Sciatic nerve (tissue), 2 donors: ENCODE data around the gene EFCAB3. TPM values are rescaled to one million over a fixed set of nuclear protein-coding genes. Genes with fewer than 3 reads are reported as not detected.
"Not testable (repeated sequence)": the region's sequence is repeated elsewhere in the genome, so short reads cannot be mapped to it uniquely, and the experiment has no call there.

Experiments
- ATAC-seq: fragments of 200-7000 bp; cut with Tn5 transposase; one replicate; pipeline ENCODE4 v1.9.1; 2020; ENCODE audit warnings: mild to moderate bottlenecking, moderate library complexity
- DNase-seq: peaks from one replicate; pipeline ENCODE4 v3.0.0-alpha.2; 2020; ENCODE audit warnings: low spot score
- intact Hi-C: fragments of 100-400 bp; cut with DNase I; formaldehyde crosslinking; loops from one replicate; pipeline ENCODE4 v1.14.2; 2022
- total RNA-seq: library from RNA; stranded (reverse); fragmentation: NEBNext Ultra II Directional; extraction: Animal tissue kit (Norgen Biotek cat#: 25700); gene quantifications from one replicate; pipeline ENCODE4 v1.2.1, GENCODE V29; 2021
- donor health status: DM: no; HTN: no; CAD: no.
- donor health status: DM: no; HTN: no; CAD: no.

Gene EFCAB3
- not detected for total RNA-seq

DNA sequence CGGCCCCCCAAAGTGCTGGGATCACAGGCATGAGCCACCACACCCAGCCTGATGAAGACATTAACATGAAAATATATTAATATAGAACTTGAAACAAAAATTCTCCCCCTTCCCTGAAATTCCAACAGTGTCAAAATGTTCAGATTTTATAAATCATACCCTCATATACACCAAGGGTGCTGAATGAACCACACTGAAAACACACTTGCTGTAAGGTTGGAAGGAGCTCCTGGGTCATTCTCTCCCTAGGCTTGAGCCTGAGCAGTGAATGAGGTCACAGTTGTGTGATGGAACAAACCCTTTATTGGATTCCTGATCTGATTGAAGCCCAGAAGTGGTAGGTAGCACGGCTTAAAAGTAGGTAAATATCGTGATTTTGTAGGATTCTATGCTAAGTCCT is at the start of gene EFCAB3:
Gene EFCAB3 (plus strand): TSS at position 301 of the 400 bp plus-strand sequence. CDS start 2,427 bp downstream, outside the sequence.
- intact Hi-C loops: no loop called here
- no peak for ATAC-seq
- DNase-seq: no peak

- intact Hi-C loops: no loop called here
- no peak for DNase-seq
- ATAC-seq: no peak
Observed at GRCh38 chr17:62336527-62336926, 43.8 kb upstream of the EFCAB3 start.

- DNase-seq: no peak
- ATAC-seq: no peak
- intact Hi-C loops: no loop called here
Observed at GRCh38 chr17:62343764-62344270, 36.5 kb upstream of the EFCAB3 start.

DNA sequence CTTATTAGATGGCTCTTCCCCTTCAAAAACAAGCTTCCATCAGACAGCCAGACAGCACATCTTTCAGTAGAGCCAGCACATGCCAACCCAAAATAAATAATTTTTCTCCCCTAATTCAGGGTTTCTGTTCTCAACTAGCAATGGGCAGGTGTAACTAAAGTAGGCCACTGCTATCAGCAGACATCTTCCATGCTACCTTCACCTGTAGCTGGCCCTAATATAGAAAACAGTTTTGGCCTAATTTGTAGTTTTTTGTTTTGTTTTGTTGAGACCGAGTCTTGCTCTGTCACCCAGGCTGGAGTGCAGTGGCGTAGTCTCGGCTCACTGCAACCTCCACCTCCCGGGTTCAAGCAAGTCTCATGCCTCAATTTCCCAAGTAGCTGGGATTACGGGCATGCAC is 29.2 kb upstream of the EFCAB3 start:
- no peak for DNase-seq
- no peak for ATAC-seq
- intact Hi-C loops: no loop called here

DNA sequence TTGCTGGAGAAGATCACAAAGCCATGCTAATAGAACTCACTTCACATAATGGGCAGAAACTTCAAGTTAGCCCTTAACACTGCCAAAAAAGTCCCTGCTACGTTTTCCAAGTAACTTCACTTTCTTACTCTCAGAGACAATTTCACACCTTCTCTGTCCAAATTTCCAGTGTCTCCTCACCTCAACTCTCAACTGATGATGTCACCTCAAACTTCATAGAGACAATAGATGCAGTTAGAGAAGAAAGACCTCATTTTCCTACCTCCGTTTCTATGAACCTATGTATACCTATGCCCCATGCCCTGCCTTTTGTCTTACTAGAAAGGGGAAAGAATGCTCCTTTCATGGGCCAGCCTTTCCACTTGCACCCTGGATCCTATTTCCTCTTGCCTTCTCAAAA is 14.2 kb upstream of the EFCAB3 start:
- intact Hi-C loops: no loop called here
- no peak for ATAC-seq

GRCh38 chr17:62381561-62381960 is 1.2 kb downstream of the EFCAB3 start:
- DNase-seq (no peak), ATAC-seq (no peak)
- intact Hi-C loops: no loop called here

More for the DNA sequence above, 14.2 kb upstream of the EFCAB3 start:
- DNase-seq: no peak

- DNase-seq (no peak), ATAC-seq (no peak)
- intact Hi-C loops: no loop called here
Observed at GRCh38 chr17:62388856-62389255, 8.5 kb downstream of the EFCAB3 start.

DNA sequence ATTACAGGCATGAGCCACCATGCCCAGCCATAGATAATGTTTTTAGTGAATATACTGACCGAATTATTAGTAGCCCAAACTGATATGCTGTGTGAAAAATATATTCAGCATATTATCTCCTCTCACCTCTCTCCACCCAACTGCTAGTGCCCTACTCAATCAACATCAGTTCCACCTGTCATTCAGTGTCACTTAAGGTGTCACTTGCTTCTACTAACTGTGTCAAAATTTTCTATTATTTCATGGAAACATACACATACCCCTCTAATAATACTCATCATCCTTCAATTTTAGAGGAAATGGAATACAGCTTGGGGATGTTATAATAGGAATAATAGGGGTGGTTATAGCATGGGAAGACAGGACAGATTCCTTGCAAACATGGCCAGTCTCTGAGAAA is 12.6 kb downstream of the EFCAB3 start:
- intact Hi-C loops: no loop called here
- no peak for ATAC-seq
- no peak for DNase-seq

DNA sequence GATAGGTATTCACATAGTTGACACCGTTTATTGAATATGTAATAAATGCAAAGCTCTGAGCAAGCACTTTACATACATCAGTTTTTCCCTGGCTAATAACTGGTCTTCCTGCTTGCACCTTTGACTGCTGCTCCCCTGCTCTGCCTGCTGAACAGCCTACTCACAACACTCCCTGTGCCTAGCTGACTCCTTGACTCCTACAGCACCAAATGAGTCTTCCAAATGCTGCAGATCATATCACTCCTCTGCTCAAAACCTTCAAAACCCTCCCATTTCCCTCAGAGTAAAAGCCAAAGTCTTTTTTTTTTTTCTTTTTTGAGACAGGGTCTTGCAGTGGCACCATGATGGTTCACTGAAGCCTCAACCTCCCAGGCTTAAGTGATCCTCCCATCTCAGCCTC is 18.5 kb downstream of the EFCAB3 start:
- intact Hi-C loops: no loop called here
- no peak for DNase-seq
- no peak for ATAC-seq

- intact Hi-C loops: no loop called here
- no peak for ATAC-seq
Observed at GRCh38 chr17:62405451-62405850, 25.1 kb downstream of the EFCAB3 start.

GRCh38 chr17:62413090-62413489 is 32.7 kb downstream of the EFCAB3 start:
- intact Hi-C loops, ATAC-seq, DNase-seq: not testable (repeated sequence)

More at GRCh38 chr17:62405451-62405850, 25.1 kb downstream of the EFCAB3 start:
- no peak for DNase-seq

GRCh38 chr17:62423647-62424461 is 43.5 kb downstream of the EFCAB3 start, which contains the start of gene METTL2A:
METTL2A (plus strand) TSS chr17:62423897; CDS start chr17:62423903, 6 bp downstream.
- peak; percentile 87 for DNase-seq
- ATAC-seq: peak; percentile 97
- intact Hi-C loops: not testable (repeated sequence)

DNA sequence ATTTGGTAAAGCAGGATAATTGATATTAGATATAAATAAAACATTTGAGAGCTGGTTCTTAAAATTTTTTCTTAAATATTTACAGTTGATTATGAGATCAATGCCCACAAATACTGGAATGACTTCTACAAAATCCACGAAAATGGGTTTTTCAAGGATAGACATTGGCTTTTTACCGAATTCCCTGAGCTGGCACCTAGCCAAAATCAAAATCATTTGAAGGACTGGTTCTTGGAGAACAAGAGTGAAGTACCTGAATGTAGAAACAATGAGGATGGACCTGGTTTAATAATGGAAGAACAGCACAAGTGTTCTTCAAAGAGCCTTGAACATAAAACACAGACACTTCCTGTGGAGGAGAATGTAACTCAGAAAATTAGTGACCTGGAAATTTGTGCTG is 45.9 kb downstream of the EFCAB3 start:
- ATAC-seq, DNase-seq, intact Hi-C loops: not testable (repeated sequence)

- intact Hi-C loops, DNase-seq, ATAC-seq: not testable (repeated sequence)
Observed at GRCh38 chr17:62435251-62435650, 54.9 kb downstream of the EFCAB3 start.

GRCh38 chr17:62441181-62441580 is 60.8 kb downstream of the EFCAB3 start:
- ATAC-seq, intact Hi-C loops, DNase-seq: not testable (repeated sequence)

GRCh38 chr17:62444063-62444462 is 63.7 kb downstream of the EFCAB3 start:
- DNase-seq (no peak), ATAC-seq (no peak)
- intact Hi-C loops: no loop called here

DNA sequence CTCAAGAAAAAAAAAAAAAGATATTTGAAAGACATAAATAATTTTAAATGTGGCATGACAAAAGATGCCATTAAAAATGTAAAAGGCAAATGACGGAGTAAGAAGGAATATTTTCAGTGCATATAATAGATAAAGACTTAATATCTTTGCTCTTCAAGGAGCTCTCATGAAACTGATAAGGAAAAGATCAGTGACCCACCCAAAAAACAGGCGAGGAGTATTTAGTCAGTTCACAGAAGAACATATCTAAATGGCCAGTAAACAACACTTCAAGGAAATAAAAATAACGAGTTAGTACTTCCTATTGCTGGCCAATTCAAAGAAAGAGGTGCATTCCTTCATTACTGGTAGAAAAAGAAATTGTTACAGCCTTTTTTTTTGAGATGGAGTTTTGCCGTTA is 65.4 kb downstream of the EFCAB3 start:
- DNase-seq, ATAC-seq, intact Hi-C loops: not testable (repeated sequence)

DNA sequence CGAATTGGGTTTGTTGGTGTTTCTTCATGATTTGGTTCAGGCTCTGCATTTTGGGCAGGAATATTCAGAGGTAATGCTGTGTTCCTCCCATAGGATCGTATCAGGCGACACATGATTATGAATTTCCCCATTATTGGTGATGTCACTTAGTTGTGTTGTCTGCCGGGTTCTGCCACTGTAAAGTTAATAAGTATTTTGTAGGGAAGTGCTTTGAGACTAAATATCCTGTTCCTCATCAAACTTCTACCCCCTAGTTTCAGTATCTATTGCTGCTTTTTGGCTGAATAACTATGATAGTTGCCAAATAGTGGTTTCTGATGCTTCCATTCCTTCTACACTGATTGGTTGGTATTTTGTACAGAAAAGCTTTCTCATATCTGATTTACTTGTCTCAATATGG is 71.8 kb downstream of the EFCAB3 start:
- intact Hi-C loops, DNase-seq, ATAC-seq: not testable (repeated sequence)

DNA sequence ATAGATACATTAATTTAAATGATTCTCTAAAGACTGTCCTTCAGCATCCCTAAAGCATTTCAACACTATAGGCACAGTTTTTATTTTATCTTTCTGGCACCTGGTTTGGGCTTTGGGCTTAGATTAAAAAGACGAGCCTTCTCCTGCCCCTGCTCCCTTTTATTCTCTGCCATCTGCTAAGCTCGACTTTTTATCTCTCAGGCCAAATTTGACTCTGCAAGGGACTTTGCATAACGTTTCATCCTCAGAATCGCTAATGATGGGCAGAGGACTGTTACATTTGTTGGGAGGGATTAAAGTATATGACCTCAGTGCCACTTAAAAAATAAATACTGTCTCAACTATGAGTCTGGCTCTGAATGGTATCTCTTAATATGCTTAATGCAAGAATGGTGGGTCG is 72.7 kb downstream of the EFCAB3 start:
- DNase-seq, ATAC-seq, intact Hi-C loops: not testable (repeated sequence)

GRCh38 chr17:62453656-62454055 is 73.3 kb downstream of the EFCAB3 start:
- DNase-seq, ATAC-seq, intact Hi-C loops: not testable (repeated sequence)
